HG03095 (cell line): ENCODE results near the gene PTGFRN.

Experiments used
- ATAC-seq: cut with Tn5 transposase; IDR thresholded peaks from one replicate; pipeline ENCODE4 v1.9.1; 2021; ENCODE audit warnings: moderate library complexity; ENCODE audit not compliant: unreplicated experiment

PTGFRN gene

DNA sequence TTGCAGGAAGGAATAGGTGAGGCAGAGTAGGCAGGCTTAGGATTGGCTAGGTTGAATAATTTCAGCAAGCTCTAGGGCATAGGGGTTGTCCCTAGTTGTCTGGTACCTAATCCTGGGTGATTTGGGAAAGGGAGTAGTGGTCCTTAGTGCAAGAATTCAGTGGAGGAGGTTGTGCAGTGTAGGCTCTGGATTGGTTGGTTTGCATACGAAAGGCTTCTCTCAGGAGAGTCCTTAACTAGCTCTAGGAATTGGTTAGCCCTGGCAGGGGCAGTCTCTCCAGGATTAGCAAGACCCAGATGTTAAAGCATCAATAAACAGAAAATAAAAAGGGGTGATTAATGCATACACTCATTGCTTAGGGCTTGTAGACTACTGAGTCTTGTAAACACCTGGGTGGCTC is 82.2 kb downstream of the PTGFRN start:
- no peak for ATAC-seq

- ATAC-seq = no peak
Measured at GRCh38 chr1:116993286-116993685, 83.6 kb downstream of the PTGFRN start.

DNA sequence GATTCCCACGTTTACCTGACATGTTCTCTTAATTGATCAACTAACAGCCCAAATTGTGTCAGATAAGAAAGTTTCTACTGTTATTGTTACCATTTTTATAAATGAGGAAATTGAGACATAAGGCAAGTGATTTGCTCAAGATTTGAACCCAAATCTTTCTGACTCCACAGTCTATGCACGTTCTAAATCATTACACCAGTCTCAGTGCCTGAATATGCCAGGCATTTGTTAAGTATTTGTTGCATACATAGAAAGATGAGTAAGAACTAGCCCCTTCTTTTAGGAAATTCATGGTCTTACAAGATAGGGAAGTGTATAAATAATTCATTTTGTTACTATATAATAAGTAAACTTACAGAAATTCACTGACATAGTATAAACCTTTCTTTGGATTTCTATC is 84.7 kb downstream of the PTGFRN start:
- ATAC-seq = no peak

GRCh38 chr1:116997066-116997465 is 87.3 kb downstream of the PTGFRN start:
- ATAC-seq = no peak

DNA sequence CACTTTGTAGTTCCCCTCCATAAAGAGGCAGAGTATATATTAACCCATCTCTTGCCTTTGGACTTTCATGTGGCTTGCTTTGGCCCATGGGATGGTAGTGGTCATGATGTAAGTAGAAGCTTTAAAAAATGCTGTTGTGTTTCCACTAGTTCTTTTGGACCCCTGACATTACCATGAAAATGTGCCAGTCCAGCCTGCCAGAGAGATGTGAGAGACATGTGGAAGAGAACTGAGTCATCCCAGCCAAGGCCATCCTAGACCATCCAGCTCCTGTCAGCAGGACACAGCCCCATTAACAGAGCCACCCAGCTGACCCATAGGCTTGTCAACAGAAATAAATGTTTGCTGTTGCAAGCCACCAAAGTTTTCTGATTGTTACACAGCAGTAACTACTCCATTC is 87.9 kb downstream of the PTGFRN start:
- no peak for ATAC-seq

GRCh38 chr1:116999596-116999995 is 89.9 kb downstream of the PTGFRN start:
- ATAC-seq = no peak

DNA sequence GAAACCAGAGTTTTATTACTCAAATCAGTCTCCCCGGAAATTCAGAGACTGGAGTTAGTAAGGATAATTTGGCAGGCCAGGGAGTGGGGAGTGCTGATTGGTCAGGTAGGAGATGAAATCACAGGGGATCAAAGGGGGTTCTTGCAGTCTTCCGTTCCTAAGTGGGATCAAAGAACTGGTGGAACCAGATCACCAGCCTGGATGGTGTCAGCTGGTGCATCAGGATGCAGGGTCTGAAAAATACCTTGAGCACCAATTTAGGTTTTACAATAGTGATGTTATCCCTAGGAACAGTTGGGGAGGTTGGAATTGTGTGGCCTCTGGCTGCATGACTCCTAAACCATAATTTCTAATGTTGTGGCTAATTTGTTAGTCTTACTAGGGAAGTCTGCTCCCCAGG is 90.4 kb downstream of the PTGFRN start:
- no peak for ATAC-seq

- peak; percentile 92 for ATAC-seq
Measured at GRCh38 chr1:117001254-117001927, 91.7 kb downstream of the PTGFRN start, which contains the start of gene CD101. Gene CD101, plus strand, starts transcription at chr1:117001760. Its CDS starts 58 bp downstream, at chr1:117001818.

- no peak for ATAC-seq
Measured at GRCh38 chr1:117003223-117003875, 93.6 kb downstream of the PTGFRN start.

- no peak for ATAC-seq
Measured at GRCh38 chr1:117007719-117008013, 98.0 kb downstream of the PTGFRN start.

DNA sequence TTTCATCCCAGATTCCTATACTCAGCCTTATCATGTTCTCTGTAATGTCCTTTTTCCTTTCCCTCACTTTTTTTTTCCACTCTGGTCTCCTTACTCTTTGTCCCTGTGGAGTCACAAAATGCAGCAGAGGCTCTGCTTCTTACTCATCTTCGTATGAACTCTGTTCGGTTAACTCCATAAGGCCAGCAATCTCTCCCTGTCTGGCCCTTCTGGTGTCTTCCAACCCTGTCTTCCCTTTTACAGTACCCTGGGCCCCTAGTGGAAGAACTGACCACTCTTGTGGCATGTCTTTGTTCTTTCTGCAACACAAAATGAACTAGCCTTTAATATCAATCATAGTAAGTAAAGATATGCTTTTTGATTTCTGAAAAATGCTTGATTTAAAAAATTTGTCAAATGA is 98.9 kb downstream of the PTGFRN start:
- no peak for ATAC-seq

- ATAC-seq = no peak
Measured at GRCh38 chr1:117009132-117009531, 99.4 kb downstream of the PTGFRN start.

GRCh38 chr1:117010310-117010969 is 100.7 kb downstream of the PTGFRN start:
- ATAC-seq = no peak

DNA sequence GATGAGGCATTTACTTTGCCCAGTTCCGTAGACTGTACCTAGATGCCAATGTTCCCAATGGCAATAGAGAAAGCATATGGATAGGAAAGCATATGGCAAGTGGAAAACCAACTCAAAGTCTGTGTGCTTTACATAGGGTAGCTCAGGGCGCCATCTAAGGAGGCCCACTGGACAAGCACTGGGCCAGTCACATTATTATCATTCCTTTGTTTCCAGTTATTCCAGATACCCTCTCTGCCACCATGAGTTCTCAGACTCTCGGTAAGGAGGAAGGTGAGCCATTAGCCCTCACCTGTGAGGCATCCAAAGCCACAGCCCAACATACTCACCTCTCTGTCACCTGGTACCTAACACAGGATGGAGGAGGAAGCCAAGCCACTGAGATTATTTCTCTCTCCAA is 101.6 kb downstream of the PTGFRN start:
- no peak for ATAC-seq

- no peak for ATAC-seq
Measured at GRCh38 chr1:117013309-117013858, 103.7 kb downstream of the PTGFRN start.

DNA sequence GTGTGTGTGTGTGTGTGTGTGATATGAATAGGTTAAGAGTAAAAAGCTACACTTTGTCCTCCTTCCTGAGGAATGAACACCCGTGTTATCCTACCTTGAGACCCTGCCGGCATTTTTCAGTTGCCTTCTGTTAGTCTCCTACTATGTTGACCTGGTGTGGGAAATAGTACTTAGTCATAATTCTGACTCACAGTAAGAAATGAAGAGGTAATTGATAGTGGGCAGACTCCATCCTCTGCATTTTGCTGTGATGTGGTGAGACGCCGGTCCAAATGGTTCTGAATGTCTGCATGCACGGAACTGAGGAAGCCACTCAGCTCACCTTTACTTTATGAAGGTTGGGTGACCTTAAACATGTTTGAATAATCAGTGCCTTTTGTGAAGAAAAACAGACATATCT is 104.5 kb downstream of the PTGFRN start:
- no peak for ATAC-seq

GRCh38 chr1:117015724-117016123 is 106.0 kb downstream of the PTGFRN start:
- no peak for ATAC-seq

GRCh38 chr1:117017062-117017461 is 107.3 kb downstream of the PTGFRN start:
- no peak for ATAC-seq

GRCh38 chr1:117017648-117018047 is 107.9 kb downstream of the PTGFRN start:
- no peak for ATAC-seq

DNA sequence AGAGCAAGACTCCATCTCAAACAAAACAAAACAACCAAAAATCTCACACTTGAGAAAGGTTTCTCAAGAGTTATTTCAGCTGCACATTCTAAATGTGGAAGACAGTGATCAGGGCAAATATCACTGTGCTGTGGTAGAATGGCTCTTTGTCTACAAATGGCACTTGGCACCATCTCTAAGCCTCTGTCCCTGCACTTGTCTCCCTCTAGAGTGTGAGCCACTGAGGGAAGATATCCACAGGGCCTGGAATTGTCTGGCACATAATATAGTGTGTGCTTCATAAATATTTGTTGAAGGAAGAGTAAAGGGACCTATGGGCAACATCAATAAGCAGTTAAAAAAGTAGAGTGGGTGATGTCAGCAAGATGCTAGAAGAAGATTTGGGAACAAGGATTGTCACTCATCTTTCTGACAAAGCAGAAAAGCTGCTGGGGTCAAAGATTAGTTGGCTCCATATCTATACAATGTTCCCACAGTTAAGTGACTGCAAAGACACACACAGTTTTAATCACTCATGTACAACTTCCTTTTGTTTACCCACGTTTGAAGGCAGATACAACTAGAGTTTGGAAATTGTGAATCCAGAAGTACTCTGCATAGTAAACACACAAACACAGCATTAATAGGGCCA is 110.9 kb downstream of the PTGFRN start:
- no peak for ATAC-seq

GRCh38 chr1:117022114-117022513 is 112.4 kb downstream of the PTGFRN start:
- no peak for ATAC-seq

DNA sequence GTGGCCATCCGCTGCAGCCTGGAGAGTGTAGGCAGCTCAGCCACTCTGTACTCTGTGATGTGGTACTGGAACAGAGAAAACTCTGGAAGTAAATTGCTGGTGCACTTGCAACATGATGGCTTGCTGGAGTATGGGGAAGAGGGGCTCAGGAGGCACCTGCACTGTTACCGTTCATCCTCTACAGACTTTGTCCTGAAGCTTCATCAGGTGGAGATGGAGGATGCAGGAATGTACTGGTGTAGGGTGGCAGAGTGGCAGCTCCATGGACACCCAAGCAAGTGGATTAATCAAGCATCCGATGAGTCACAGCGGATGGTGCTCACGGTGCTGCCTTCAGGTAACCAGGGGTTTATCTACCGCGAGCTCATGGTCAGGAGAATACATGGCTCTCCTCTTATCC is 115.9 kb downstream of the PTGFRN start:
- ATAC-seq = no peak
